Gastrocnemius medialis (tissue), 4 donors: ENCODE results near the gene ARHGAP6. TPM values are rescaled to one million over a fixed set of nuclear protein-coding genes. Genes with fewer than 3 reads are reported as not detected.

Experiments
- ATAC-seq, 2 donors: fragments of 150-250 bp; one replicate each; pipeline ENCODE4 v1.9.1; 2016
- DNase-seq, 2 donors: peaks; one replicate each; pipeline ENCODE4 v3.0.0-alpha.2; 2019
- H3K27ac ChIP-seq, 4 donors: fragments of 200-600 bp; sonication (generic); 1 replicate in 1 of 4; 2 replicates in 3 of 4; pipeline ENCODE4 v1.5.1; 2016 to 2018; ENCODE audit warnings: mild to moderate bottlenecking in 2 of 4, moderate library complexity in 1 of 4
- H3K27me3 ChIP-seq, 3 donors: fragments of 200-600 bp; sonication (generic) in 2 of 3; 1 replicate in 1 of 3; 2 replicates in 2 of 3; pipeline versions ENCODE4 v1.5.1 to v1.6.0; 2016 to 2019; ENCODE audit warnings: mild to moderate bottlenecking in 1 of 3, moderate library complexity in 1 of 3
- H3K36me3 ChIP-seq, 2 donors: fragments of 200-600 bp; sonication (generic) in 1 of 2; one replicate each; pipeline ENCODE4 v1.5.1; 2017 to 2018
- H3K4me1 ChIP-seq, 2 donors: fragments of 200-600 bp; sonication (generic) in 1 of 2; one replicate each; pipeline ENCODE4 v1.5.1; 2016 to 2017; ENCODE audit warnings: mild to moderate bottlenecking in 2 of 2
- H3K4me3 ChIP-seq, 4 donors: fragments of 200-600 bp; sonication (generic) in 3 of 4; 1 replicate in 1 of 4; 2 replicates in 3 of 4; pipeline ENCODE4 v1.5.1; 2016 to 2019; ENCODE audit warnings: mild to moderate bottlenecking in 2 of 4
- H3K9me3 ChIP-seq, 3 donors: fragments of 200-600 bp; sonication (generic) in 2 of 3; 1 replicate in 1 of 3; 2 replicates in 2 of 3; pipeline ENCODE4 v1.5.1; 2016 to 2019
- POLR2A ChIP-seq, 2 donors: fragments of 450-650 bp; IDR thresholded peaks; one replicate each; pipeline ENCODE4 v1.6.1; 2017; ENCODE audit warnings: antibody characterized with exemption in 2 of 2, mild to moderate bottlenecking in 2 of 2, moderate library complexity in 2 of 2
- in situ Hi-C, 4 donors: fragments of 200-750 bp; cut with MboI; loops; one replicate each; pipeline versions ENCODE4 v1.15.0 to v1.8.0; 2017; ENCODE audit warnings: low sequenced_read_pairs in 4 of 4
- intact Hi-C: fragments of 100-400 bp; cut with DNase I; formaldehyde crosslinking; loops from one replicate; pipeline ENCODE4 v1.15.1; 2023; ENCODE audit warnings: low total_unique reads
- total RNA-seq, 4 donors: library from RNA; depleted of rRNA; stranded (reverse); fragments of >200 nt; gene quantifications; one replicate each; pipeline versions ENCODE4 v1.1.0 to v1.2.3, GENCODE V29; 2016
- TF ChIP-seq, protein P1 (sequence below), 5 experiments: fragments of 450-650 bp in 3 of 5; fragments of 200-600 bp in 2 of 5; sonication (generic) in 2 of 5; IDR thresholded peaks in 4 of 5; conservative IDR thresholded peaks in 1 of 5; 1 replicate in 4 of 5; 2 replicates in 1 of 5; pipeline ENCODE4 v1.5.1; 2016 to 2019; ENCODE audit warnings: antibody characterized with exemption in 5 of 5, mild to moderate bottlenecking in 3 of 5, moderate library complexity in 3 of 5

ARHGAP6 gene
- total RNA-seq, 4 donors from 2014 or later: 10.7 to 18.0 (median 14.9) TPM

DNA sequence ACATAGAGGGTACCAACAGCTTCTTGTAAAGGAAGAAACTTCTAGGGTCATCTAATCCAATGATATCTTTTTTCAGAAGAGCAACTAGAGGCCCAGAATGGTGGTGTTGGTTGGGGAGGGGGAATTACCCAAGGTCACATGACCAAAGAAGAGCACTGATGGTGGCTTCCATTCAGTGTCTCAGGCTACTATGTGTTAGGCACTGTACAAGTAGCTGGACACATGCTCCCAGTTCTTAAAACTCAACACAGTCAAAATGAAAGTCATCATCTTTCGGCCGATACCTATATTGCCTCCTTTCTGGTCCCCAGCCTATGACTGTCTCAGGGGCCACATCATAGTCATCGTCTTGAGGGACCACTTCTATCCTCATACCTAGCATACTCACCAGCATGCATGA, 88.1 kb downstream of the ARHGAP6 start:
- ATAC-seq (no peak), DNase-seq (no peak)
- no peak overlapping the region for H3K27ac ChIP-seq
- intact Hi-C loops (no loop called here), in situ Hi-C loops (no loop called here)
- H3K27me3 ChIP-seq: no peaks in the 10 kb centered on the region
- TF ChIP-seq, protein P1, sequence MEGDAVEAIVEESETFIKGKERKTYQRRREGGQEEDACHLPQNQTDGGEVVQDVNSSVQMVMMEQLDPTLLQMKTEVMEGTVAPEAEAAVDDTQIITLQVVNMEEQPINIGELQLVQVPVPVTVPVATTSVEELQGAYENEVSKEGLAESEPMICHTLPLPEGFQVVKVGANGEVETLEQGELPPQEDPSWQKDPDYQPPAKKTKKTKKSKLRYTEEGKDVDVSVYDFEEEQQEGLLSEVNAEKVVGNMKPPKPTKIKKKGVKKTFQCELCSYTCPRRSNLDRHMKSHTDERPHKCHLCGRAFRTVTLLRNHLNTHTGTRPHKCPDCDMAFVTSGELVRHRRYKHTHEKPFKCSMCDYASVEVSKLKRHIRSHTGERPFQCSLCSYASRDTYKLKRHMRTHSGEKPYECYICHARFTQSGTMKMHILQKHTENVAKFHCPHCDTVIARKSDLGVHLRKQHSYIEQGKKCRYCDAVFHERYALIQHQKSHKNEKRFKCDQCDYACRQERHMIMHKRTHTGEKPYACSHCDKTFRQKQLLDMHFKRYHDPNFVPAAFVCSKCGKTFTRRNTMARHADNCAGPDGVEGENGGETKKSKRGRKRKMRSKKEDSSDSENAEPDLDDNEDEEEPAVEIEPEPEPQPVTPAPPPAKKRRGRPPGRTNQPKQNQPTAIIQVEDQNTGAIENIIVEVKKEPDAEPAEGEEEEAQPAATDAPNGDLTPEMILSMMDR (IDR thresholded peaks at IDR 0.05 in 4 of 5, conservative IDR thresholded peaks at IDR 0.05 in 1 of 5): no peak
- TF ChIP-seq POLR2A (IDR thresholded peaks at IDR 0.05): no peak
- H3K9me3 ChIP-seq: no peaks in the 10 kb centered on the region
- no peaks in the 10 kb centered on the region for H3K36me3 ChIP-seq
- no peak overlapping the region for H3K4me3 ChIP-seq
- H3K4me1 ChIP-seq: no peaks in the 10 kb centered on the region

DNA sequence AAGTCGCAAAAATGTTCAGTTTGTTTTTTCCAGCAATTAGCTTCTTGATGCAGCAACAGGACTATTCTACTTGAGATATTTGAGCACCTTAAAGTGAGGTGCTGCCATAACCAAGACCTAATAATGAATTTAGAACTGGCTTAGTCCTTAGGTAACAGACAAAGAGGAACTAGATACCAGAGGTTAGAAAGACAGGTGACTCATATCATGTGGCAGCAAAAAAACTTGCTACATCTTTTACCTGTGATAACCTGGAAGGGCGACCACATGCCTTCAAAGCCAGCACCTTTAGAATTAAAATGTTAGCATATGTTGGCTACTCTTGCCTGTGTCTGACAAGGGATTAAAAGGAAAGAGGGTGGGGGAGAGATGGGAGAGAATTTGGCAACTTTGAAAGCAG, 90.4 kb downstream of the ARHGAP6 start:
- no peak for ATAC-seq
- Histone ChIP-seq H3K4me1 (no peaks in the 10 kb centered on the region), H3K9me3 (peaks cover 0 to 4% (median 0%) of the 10 kb centered on the region in 3 donors), H3K36me3 (no peaks in the 10 kb centered on the region), H3K27ac (no peak overlapping the region), H3K4me3 (no peak overlapping the region), H3K27me3 (no peaks in the 10 kb centered on the region)
- in situ Hi-C loops: no loop called here
- intact Hi-C loops: no loop called here
- no peak for DNase-seq
- no peak for TF ChIP-seq POLR2A (IDR thresholded peaks at IDR 0.05)
- TF ChIP-seq, protein P1 (IDR thresholded peaks at IDR 0.05 in 4 of 5, conservative IDR thresholded peaks at IDR 0.05 in 1 of 5): no peak

DNA sequence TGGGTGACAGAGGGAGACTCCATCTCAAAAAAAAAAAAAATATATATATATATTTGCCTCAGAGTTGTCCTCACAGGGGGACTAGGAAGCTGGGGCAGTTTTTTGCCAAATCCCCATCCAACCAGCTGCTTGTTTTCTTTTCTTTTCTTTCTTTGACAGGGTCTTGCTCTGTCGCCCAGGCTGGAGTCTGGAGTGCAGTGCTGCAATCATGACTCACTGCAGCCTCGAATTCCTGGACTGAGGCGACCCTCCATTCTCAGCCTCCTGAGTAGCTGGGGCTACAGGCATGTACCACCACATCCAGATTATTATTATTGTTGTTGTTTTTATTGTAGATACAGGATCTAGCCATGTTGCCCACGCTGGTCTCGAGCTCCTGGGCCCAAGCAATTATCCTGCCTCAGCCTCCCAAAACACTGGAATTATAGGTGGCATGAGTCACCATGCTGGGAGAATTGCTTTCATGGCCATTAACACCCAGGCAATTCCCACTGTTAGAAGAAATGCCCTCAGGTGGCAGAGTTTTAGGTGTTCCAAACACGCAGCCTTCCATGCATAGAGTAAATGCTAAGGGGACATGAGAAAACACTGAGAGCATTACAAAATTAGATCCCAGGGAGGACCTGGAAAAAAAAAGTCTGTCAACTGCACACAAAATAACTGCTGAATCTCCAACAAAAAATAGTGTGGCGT, 98.0 kb downstream of the ARHGAP6 start:
- TF ChIP-seq POLR2A (IDR thresholded peaks at IDR 0.05): no peak
- TF ChIP-seq, protein P1 (IDR thresholded peaks at IDR 0.05 in 4 of 5, conservative IDR thresholded peaks at IDR 0.05 in 1 of 5): no peak
- Histone ChIP-seq H3K4me3 (no peak overlapping the region), H3K36me3 (no peaks in the 10 kb centered on the region), H3K9me3 (peaks cover 0 to 4% (median 0%) of the 10 kb centered on the region in 3 donors), H3K4me1 (peaks cover 0 to 2% of the 10 kb centered on the region in 2 donors), H3K27ac (no peak overlapping the region), H3K27me3 (no peaks in the 10 kb centered on the region)
- ATAC-seq (no peak), DNase-seq (no peak)
- in situ Hi-C loops (no loop called here), intact Hi-C loops (no loop called here)

DNA sequence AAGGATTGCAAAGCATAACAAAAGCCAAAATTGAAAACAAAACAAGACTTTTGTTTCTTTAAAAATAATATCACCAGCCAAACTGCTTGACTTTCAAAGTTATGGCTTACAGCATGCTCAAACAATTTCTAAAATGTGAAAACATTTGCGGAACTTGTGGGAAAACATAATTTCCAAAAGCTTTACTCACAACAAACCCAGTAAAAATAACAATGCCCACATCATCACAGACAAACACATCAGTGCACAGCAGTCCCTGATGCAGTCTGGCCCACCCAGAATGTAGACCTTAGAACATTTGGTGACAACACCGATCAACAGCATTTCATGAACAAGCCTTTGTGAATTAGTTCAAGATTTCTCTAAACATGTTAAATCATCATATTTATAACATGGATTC, 98.9 kb downstream of the ARHGAP6 start:
- TF ChIP-seq, protein P1 (IDR thresholded peaks at IDR 0.05 in 4 of 5, conservative IDR thresholded peaks at IDR 0.05 in 1 of 5): no peak
- no peak for TF ChIP-seq POLR2A (IDR thresholded peaks at IDR 0.05)
- no peak overlapping the region for H3K27ac ChIP-seq
- no peaks in the 10 kb centered on the region for H3K27me3 ChIP-seq
- H3K36me3 ChIP-seq: no peaks in the 10 kb centered on the region
- DNase-seq (no peak), ATAC-seq (no peak)
- in situ Hi-C loops (no loop called here), intact Hi-C loops (no loop called here)
- H3K9me3 ChIP-seq: peaks cover 0 to 4% (median 0%) of the 10 kb centered on the region in 3 donors
- no peak overlapping the region for H3K4me3 ChIP-seq
- H3K4me1 ChIP-seq: peaks cover 3 to 11% of the 10 kb centered on the region in 2 donors
